IPS DF 4.7 (cell line): ENCODE measurements around the gene MYF5.

Source experiments
- DNase-seq: peaks from one replicate; pipeline ENCODE4 v3.0.0-alpha.2; 2013; ENCODE audit warnings: low spot score; ENCODE audit errors: extremely low read depth

MYF5 gene

GRCh38 chr12:80707830-80708258 lies 8.9 kb upstream of the MYF5 start:
- DNase-seq: no peak

GRCh38 chr12:80708259-80708974 lies 8.3 kb upstream of the MYF5 start:
- no peak for DNase-seq

GRCh38 chr12:80708975-80709328 lies 7.8 kb upstream of the MYF5 start:
- no peak for DNase-seq

GRCh38 chr12:80709811-80710726 lies 6.6 kb upstream of the MYF5 start:
- no peak for DNase-seq

- DNase-seq: no peak
Measured at GRCh38 chr12:80710727-80711449, 5.8 kb upstream of the MYF5 start.

DNA sequence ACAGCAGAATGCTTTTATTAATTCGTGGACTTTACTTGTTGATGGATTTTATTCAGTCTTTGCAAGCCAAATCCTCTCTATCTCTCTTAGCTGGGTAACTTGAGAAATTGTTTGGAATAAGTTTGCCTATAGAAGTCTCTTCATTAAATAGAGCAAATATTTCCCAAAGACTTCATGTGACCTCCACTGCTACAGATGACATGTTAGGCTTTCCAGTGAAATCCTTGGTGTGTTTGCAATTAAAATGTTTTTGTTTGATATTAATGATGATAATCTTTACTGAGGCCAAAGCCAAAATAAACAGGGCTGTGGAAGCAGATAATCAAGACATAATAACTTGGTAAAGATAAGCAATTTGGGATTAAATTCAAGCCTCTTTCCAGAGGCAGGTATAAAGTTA lies 4.8 kb upstream of the MYF5 start:
- DNase-seq: no peak

DNA sequence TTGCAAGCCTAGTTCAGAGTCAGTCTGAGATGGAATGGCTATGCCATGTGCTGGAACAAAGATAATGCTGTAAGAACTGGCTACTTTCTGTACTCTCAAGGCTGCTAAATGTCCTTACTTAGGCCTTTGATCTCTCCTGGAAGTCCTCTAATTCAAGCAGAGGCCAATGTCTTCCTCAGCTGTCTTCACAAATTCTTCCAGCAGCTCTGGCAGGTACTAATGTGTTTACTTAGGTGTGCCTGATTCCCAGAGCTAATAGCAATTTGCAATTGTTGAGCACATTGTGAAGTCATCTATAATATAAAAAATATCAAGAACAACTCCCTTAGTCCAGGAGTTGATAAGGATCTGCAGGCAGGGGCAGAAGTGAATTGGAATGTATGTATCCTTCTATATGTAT lies 3.8 kb upstream of the MYF5 start:
- DNase-seq: no peak

- no peak for DNase-seq
Measured at GRCh38 chr12:80713419-80713818, 3.3 kb upstream of the MYF5 start.

GRCh38 chr12:80714055-80714454 lies 2.7 kb upstream of the MYF5 start:
- no peak for DNase-seq

GRCh38 chr12:80714846-80715245 lies 1.9 kb upstream of the MYF5 start:
- DNase-seq: no peak

- no peak for DNase-seq
Measured at GRCh38 chr12:80715713-80716249, 931 bp upstream of the MYF5 start.

- DNase-seq: no peak
Measured at GRCh38 chr12:80717856-80718255, 1.1 kb downstream of the MYF5 start.

GRCh38 chr12:80720516-80720915 lies 3.8 kb downstream of the MYF5 start:
- no peak for DNase-seq

- DNase-seq: no peak
Measured at GRCh38 chr12:80721326-80721725, 4.6 kb downstream of the MYF5 start.

- no peak for DNase-seq
Measured at GRCh38 chr12:80745851-80746505, 29.3 kb downstream of the MYF5 start.

GRCh38 chr12:80747800-80748199 lies 31.1 kb downstream of the MYF5 start:
- no peak for DNase-seq

DNA sequence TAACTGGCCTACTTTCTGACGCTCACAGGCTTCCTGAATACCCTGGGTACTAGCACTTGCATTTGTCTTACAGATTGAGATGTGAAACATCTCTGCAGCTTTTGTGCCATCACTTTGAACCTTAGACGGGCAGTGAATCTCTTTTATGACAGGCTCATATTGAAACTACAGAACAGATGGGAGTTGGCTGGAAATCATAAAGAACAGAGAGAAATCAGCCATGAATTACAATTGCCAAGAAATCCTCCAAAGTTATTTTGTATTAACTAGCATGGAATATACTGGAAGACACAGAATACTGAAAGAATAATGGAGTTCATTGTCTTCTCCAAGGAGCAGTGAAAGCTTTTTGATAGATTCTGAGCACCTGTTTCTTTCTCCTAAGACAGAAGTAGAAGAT lies 32.7 kb downstream of the MYF5 start:
- no peak for DNase-seq

DNA sequence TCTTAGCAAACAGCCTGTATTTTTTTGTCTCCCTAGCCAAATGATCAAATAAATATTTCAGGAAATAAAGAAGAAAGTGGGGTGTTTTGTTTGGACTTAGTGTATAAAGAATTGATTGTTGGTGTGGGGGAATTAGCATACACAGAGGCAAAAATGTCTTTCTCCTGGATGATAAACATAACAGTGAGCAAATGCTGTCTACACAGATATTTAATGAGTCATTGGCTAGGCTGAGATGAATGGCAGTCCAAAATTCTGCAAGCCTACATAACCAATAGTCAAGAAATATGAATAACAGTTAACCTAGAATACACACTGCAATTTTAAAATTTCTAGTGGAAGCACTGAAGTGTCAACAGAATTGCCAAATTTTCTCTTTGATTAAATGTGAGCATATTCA lies 35.8 kb downstream of the MYF5 start:
- no peak for DNase-seq

GRCh38 chr12:80754274-80754673 lies 37.6 kb downstream of the MYF5 start:
- DNase-seq: no peak

DNA sequence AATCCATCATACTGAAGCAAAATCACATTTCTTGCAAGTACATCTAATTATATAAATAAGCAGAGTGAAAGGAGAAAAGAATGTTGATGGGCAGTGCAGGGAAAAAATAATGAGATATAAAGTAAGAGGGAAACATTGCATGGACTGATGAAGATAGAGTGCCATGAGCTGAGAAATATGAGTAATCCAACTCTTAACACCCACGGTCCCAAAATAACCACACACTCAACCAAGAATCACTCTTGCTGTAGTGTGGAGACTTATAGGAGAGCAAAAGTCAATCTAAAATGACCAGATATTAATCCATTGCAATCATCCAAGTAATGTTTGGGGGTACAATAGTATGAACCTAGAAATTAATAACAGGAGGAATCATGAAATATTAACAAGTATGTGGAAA lies 40.2 kb downstream of the MYF5 start:
- no peak for DNase-seq

- no peak for DNase-seq
Measured at GRCh38 chr12:80761838-80762237, 45.1 kb downstream of the MYF5 start.
